ENCODE results near the gene TTC28.
A peak's percentile ranks its signal among the peaks of the same experiment; 100 is the strongest.
"Not testable (repeated sequence)": the region's sequence is repeated elsewhere in the genome, so short reads cannot be mapped to it uniquely, and the experiment has no call there.

The TTC28 gene

DNA sequence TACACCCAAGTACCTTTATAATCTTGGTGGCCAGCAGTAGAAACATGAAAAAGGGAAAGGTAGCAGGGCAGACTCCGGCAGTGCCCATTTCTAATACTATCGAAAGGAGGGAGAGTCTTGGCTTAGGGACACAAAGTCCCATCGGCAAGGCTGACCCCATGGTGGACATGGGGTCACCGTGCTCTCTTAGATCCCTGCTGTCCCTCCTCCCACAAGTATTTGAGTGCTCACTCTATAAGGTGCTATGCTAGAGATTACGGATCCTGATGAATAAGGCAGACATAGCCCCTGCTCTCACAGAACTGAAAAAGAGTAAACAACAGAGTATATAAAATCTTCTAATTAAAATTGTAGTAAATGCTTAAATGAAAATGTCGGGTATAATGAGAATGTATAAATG lies 588.2 kb downstream of the TTC28 start:
- Mint-ChIP-seq H3K27me3 (no peaks in the 10 kb centered on the region), H3K4me3 (no peak overlapping the region), H3K27ac (no peak overlapping the region), H3K4me1 (no peaks in the 10 kb centered on the region), H3K36me3 (ENCODE audit: low read depth) (no peaks in the 10 kb centered on the region), H3K9me3 (no peaks in the 10 kb centered on the region)
- DNase-seq (no peak), ATAC-seq (no peak)

DNA sequence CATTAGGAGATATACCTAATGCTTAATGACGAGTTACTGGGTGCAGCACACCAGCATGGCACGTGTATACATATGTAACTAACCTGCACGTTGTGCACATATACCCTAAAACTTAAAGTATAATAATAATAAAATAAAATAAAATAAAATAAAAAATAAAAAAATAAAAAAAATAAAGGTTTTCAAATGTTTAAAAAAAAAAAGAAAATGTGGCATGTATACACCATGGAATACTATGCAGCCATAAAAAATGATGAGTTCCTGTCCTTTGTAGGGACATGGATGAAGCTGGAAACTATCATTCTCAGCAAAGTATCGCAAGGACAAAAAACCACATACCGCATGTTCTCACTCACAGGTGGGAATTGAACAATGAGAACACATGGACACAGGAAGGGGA lies 590.1 kb downstream of the TTC28 start:
- H3K9me3 Mint-ChIP-seq; H3K27ac Mint-ChIP-seq; ATAC-seq; H3K36me3 Mint-ChIP-seq (ENCODE audit: low read depth); DNase-seq; H3K4me3 Mint-ChIP-seq; H3K27me3 Mint-ChIP-seq; H3K4me1 Mint-ChIP-seq: not testable (repeated sequence)

DNA sequence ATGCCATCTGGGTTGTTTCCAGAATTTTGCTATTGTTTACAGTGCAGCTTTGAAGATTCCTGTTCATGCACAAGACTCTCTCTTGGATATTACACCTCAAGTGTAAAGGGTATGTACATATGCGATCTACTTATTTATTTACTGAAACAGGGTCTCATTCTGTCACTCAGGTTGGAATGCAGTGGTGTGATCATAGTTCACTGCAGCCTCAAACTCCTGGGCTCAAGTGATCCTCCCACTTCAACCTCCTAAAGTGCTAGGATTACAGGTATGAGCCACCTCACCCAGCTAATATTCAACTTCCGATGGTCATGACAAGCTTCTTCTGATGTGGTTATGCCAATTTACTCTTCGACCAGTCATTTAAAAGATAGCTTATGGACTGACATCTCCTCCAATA lies 602.5 kb downstream of the TTC28 start:
- Mint-ChIP-seq H3K9me3 (no peaks in the 10 kb centered on the region), H3K27ac (no peak overlapping the region), H3K27me3 (no peaks in the 10 kb centered on the region), H3K4me1 (no peaks in the 10 kb centered on the region), H3K36me3 (ENCODE audit: low read depth) (no peaks in the 10 kb centered on the region), H3K4me3 (no peak overlapping the region)
- no peak for DNase-seq
- no peak for ATAC-seq

DNA sequence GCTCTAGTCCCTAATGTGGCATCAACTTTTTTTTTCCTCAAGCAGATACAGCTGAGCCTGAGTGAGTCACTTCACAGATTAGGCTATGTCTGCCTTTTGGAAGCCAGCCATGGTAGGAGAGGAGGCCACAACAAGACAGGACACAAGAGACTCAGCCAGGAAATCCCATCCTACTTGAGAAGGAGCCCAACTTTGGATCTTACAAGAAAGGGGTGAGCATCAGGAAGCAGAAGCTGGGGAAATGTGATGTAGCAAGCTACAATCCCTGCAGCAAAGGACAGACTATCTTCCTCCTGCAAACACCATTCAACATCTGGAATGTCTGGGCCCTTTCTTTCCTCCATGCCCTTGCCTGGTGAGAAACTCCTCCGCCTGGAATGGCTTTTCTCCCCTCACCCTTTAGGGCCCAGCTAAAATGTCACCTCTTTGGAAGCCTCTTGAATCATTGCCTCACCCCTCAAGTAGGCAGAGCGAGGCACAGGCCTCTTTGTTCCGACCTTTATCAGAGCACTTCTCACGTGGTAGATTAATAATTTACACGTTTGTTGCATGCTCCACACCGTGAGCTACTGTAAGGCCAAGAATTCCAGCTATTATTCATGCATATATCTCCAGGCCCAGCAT lies 604.2 kb downstream of the TTC28 start:
- no peaks in the 10 kb centered on the region for H3K9me3 Mint-ChIP-seq
- no peak for DNase-seq
- no peaks in the 10 kb centered on the region for H3K4me1 Mint-ChIP-seq
- no peak overlapping the region for H3K4me3 Mint-ChIP-seq
- ATAC-seq = no peak
- no peak overlapping the region for H3K27ac Mint-ChIP-seq
- H3K27me3 Mint-ChIP-seq = no peaks in the 10 kb centered on the region
- H3K36me3 Mint-ChIP-seq (ENCODE audit: low read depth) = no peaks in the 10 kb centered on the region

DNA sequence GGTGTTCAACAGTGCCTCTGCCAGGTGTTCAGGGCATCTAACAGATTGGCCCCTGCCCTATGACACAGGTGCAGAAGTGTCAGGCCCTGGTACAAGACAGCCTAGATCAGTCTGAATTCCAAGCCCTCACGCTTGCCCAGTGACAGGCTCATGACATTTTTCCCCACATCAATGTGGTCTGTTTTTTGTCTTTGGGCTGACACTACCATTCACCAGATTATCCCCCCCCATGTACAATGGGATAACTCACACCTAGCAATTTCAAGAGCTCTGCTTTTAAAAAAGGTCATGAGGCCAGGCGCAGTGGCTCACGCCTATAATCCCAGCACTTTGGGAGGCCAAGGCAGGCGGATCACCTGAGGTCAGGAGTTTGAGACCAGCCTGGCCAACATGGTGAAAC lies 605.1 kb downstream of the TTC28 start:
- H3K27ac Mint-ChIP-seq = no peak overlapping the region

DNA sequence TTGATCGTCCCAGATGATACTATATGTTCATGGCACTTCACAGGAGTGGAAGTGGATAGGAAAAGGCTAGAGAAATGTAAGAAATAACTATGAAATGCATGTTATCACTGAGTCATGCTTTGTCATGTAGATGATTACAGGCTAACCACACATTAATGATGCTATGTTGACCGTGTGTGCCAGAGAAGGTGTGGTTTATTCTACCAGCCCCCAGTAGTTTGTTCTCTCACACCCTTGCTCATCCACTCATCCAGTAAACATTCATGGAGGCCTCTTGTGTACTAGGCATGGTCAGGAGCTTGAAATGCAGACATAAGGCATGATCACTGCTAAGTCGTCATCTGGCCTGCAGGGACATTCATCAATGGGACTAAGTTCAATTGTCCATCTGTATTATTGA lies 607.6 kb downstream of the TTC28 start:
- no peak for ATAC-seq
- no peaks in the 10 kb centered on the region for H3K36me3 Mint-ChIP-seq (ENCODE audit: low read depth)

More for the DNA sequence above, 605.1 kb downstream of the TTC28 start:
- no peak overlapping the region for H3K4me3 Mint-ChIP-seq
- DNase-seq (no peak), ATAC-seq (no peak)
- no peaks in the 10 kb centered on the region for H3K36me3 Mint-ChIP-seq (ENCODE audit: low read depth)
- no peaks in the 10 kb centered on the region for H3K9me3 Mint-ChIP-seq
- no peaks in the 10 kb centered on the region for H3K4me1 Mint-ChIP-seq
- peaks cover 1% of the 10 kb centered on the region for H3K27me3 Mint-ChIP-seq

DNA sequence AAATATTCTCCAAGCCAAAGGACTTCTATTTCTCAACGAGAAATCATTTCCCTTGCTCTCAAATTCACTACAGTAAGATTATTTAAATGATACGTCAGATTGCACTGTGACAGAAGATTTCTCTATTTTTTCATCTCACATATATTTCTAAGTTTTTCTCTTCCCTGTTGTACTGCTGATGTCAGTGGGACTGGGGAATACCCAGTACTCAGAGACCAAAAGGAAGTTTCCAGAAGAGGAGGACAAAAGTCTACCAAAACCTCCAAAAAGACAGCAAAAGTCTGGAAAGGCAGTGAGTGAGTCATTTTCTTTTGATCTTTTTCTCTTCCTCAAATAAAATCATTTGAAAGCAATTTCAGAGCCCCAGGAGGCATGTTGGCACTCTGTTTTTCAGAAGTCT lies 610.8 kb downstream of the TTC28 start:
- ATAC-seq = no peak
- no peak overlapping the region for H3K4me3 Mint-ChIP-seq
- H3K27me3 Mint-ChIP-seq = peaks cover 1% of the 10 kb centered on the region
- DNase-seq = no peak
- H3K27ac Mint-ChIP-seq = no peak overlapping the region
- H3K36me3 Mint-ChIP-seq (ENCODE audit: low read depth) = no peaks in the 10 kb centered on the region
- H3K9me3 Mint-ChIP-seq = no peaks in the 10 kb centered on the region
- H3K4me1 Mint-ChIP-seq = no peaks in the 10 kb centered on the region

More for the DNA sequence above, 607.6 kb downstream of the TTC28 start:
- no peak for DNase-seq
- Mint-ChIP-seq H3K4me1 (no peaks in the 10 kb centered on the region), H3K27ac (no peak overlapping the region), H3K9me3 (no peaks in the 10 kb centered on the region), H3K27me3 (peaks cover 1% of the 10 kb centered on the region), H3K4me3 (no peak overlapping the region)

DNA sequence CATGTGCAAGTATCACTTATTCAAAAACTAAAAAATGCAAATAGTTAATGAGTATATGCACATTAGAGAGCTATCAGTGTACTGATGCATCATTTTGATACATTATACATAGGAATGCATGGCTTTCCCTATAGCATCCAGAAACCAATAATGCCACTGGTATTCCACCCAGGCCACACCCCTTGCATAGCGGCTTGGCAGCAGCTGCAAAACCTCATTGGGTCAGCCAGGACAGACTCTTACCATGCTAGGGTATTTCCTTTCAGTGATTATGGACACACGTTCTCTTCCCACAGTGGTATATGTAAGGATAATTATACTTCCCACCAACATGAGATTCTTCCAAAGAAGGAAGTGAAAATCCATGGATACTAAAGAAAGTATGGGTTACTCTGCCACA lies 614.7 kb downstream of the TTC28 start:
- Mint-ChIP-seq H3K4me1 (no peaks in the 10 kb centered on the region), H3K27ac (no peak overlapping the region), H3K9me3 (no peaks in the 10 kb centered on the region), H3K27me3 (peaks cover 3% of the 10 kb centered on the region), H3K36me3 (ENCODE audit: low read depth) (peaks cover 2% of the 10 kb centered on the region), H3K4me3 (no peak overlapping the region)
- no peak for DNase-seq
- no peak for ATAC-seq

DNA sequence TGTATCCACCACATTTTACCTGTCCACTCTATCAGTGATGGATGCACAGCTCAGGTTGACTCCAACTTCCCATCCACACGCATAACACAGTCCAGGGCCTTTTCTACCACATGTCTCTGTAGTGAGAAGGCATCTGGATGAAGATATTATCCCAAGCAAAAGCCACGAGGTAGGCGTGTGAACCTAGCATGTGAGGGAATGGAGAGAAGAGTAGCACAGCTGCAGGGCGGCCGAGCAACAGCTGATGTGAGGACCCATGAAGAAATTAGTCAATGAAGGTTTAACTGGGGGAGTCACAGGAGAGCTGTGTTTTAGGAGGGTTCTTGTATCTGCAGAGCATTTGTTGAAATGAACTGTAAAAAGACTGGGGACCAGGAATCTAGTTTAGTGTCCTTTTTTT lies 616.0 kb downstream of the TTC28 start:
- H3K36me3 Mint-ChIP-seq (ENCODE audit: low read depth) = peaks cover 2% of the 10 kb centered on the region
- H3K4me3 Mint-ChIP-seq = no peak overlapping the region
- H3K27me3 Mint-ChIP-seq = peaks cover 2% of the 10 kb centered on the region
- no peaks in the 10 kb centered on the region for H3K9me3 Mint-ChIP-seq
- H3K27ac Mint-ChIP-seq = no peak overlapping the region
- H3K4me1 Mint-ChIP-seq = no peaks in the 10 kb centered on the region
- DNase-seq = no peak
- ATAC-seq = no peak

DNA sequence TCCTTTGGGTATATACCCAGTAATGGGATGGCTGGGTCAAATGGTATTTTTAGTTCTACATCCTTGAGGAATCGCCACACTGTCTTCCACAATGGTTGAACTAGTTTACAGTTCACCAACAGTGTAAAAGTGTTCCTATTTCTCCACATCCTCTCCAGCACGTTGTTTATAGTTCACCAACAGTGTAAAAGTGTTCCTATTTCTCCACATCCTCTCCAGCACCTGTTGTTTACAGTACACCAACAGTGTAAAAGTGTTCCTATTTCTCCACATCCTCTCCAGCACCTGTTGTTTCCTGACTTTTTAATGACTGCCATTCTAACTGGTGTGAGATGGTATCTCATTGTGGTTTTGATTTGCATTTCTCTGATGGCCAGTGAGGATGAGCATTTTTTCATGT lies 619.0 kb downstream of the TTC28 start:
- H3K36me3 Mint-ChIP-seq (ENCODE audit: low read depth); ATAC-seq; DNase-seq; H3K4me3 Mint-ChIP-seq; H3K9me3 Mint-ChIP-seq; H3K27me3 Mint-ChIP-seq; H3K27ac Mint-ChIP-seq; H3K4me1 Mint-ChIP-seq: not testable (repeated sequence)

DNA sequence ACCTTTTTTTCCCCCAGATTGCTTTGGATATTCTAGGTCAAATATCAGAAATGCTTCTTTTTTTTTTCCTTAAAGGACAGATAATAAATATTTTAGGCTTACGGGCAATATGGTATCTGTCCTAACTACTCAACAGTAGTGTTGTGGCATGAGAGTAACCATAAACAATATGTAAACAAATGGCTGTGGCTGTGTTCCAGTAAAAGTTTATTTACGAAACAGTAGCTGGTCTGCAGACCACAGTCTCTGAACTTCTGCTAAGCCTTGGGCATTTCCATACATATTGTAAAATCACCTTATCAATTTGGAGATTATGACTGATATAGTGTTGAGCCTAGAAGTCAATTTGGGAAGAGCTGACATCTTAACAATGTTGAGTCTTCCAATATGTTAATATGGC lies 621.6 kb downstream of the TTC28 start:
- no peaks in the 10 kb centered on the region for H3K36me3 Mint-ChIP-seq (ENCODE audit: low read depth)
- no peak for ATAC-seq
- H3K4me3 Mint-ChIP-seq = no peak overlapping the region
- no peaks in the 10 kb centered on the region for H3K4me1 Mint-ChIP-seq
- no peak overlapping the region for H3K27ac Mint-ChIP-seq
- peaks cover 2% of the 10 kb centered on the region for H3K27me3 Mint-ChIP-seq
- no peak for DNase-seq
- no peaks in the 10 kb centered on the region for H3K9me3 Mint-ChIP-seq

DNA sequence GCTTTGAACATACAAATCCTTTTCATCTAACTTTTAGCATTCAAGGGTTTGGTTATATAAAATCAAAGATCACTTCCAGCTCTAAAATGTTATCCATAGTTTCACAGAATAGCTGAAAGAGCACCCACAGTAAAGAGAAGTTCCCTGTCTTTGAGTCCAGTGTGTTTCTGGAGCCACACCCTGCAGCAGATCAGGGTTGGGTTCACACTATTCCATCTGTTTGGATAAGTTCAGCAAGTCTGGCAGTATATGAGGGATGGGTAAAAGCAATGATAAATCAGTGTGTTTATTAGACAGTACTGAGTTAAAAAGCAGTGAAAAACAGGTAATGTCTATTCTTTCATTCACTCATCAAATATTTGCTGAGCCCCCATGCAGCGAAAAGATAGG lies 624.8 kb downstream of the TTC28 start:
- H3K27me3 Mint-ChIP-seq = no peaks in the 10 kb centered on the region

DNA sequence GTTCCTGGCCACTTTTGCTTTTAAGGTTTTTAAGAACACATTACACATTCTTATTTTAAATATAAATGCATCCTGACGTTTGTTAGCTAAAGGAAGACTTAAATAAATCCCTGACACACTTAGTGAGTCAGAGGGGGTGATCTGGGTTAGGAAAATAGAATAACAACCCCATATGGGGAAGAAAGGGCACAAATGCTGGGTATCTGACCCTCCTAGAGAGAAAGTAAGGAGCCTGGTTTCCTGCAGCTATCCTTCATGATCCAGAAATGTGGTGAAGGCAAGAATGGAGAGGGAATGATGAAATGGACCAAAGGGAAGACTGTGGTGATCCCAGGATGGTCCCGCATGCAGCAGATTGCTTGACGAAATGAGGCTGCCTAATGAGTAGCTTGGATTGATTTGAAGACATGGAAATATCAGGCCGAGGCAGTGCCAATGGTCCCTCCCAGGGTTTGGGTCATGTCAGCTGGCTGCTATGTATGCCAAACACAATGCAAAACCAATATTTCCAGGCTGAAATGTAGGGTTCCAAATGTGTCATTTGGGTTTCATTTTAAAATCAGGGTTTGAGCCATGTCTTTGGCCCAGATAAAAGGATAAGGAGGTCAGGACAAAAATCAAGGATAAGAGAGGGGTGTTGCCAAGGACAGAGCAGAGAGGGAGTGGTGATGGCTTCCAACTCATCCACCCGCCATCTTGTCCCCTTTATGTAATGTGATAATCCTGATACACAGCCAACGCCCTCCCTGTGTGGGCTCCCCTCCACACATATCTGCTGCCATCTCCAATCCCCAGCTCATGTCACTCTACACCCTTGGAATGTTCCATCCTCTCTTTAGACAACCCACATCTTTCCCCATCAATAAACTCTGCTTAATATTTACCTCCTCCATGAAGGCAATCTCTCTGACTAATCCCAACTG lies 625.5 kb downstream of the TTC28 start:
- DNase-seq (no peak), ATAC-seq (no peak)
- no peaks in the 10 kb centered on the region for H3K9me3 Mint-ChIP-seq
- no peak overlapping the region for H3K27ac Mint-ChIP-seq
- H3K4me1 Mint-ChIP-seq = no peaks in the 10 kb centered on the region
- H3K27me3 Mint-ChIP-seq = no peaks in the 10 kb centered on the region
- no peaks in the 10 kb centered on the region for H3K36me3 Mint-ChIP-seq (ENCODE audit: low read depth)
- no peak overlapping the region for H3K4me3 Mint-ChIP-seq

More for the DNA sequence above, 624.8 kb downstream of the TTC28 start:
- no peaks in the 10 kb centered on the region for H3K9me3 Mint-ChIP-seq
- no peak for ATAC-seq
- no peaks in the 10 kb centered on the region for H3K4me1 Mint-ChIP-seq
- no peaks in the 10 kb centered on the region for H3K36me3 Mint-ChIP-seq (ENCODE audit: low read depth)
- no peak overlapping the region for H3K4me3 Mint-ChIP-seq
- no peak for DNase-seq
- H3K27ac Mint-ChIP-seq = no peak overlapping the region

DNA sequence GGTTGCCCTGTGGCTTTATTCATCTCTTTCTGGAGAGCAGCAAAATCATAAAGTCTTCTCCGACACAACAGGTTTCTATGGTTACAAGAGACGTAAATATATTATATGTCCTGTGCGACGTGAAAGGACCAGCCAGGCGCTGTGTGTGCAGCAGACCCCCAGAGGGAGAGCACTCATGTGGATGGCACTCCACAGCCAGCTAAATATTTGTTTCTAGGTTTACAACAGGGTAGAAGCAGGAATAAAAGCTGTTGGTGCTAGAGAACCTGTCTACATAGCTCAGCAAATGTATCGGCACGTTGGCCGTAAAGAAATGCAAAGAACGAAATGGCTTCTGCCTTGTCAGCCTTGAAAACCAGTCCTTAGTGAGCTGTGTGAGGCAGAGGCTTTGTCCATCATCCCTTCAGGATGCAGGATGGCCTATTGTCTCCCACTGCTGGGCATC lies 626.8 kb downstream of the TTC28 start:
- Mint-ChIP-seq H3K4me1 (no peaks in the 10 kb centered on the region), H3K36me3 (ENCODE audit: low read depth) (no peaks in the 10 kb centered on the region), H3K4me3 (no peak overlapping the region), H3K9me3 (no peaks in the 10 kb centered on the region), H3K27ac (no peak overlapping the region), H3K27me3 (no peaks in the 10 kb centered on the region)
- ATAC-seq (no peak), DNase-seq (no peak)

DNA sequence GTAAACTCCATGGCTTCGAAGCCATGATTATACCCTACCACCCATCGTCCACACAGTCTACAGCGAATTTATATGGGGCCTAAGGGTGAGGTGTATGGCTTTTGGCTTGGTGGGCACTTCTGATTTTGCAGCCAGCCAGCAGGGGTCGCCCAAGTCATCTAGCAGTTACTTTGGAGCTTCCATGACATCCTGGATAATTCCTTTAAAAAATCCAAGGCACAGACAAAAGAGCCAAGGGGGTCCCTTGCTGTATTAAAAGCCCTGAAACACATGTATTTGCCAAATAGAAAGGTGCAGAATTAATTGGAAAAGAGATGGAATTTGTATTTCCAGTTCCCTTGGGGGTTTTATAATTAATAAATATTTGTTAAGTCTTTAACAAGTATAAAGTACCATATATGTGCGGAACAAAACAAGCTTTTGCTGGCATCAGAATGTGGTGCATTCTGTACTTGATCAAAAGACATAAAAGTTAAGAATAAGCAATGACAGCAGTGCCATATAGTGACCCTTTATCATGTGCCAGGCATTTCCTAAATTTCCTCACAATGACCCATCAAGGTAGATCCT lies 627.8 kb downstream of the TTC28 start:
- H3K4me1 Mint-ChIP-seq = no peaks in the 10 kb centered on the region
- H3K27me3 Mint-ChIP-seq = no peaks in the 10 kb centered on the region
- no peaks in the 10 kb centered on the region for H3K36me3 Mint-ChIP-seq (ENCODE audit: low read depth)
- no peak overlapping the region for H3K4me3 Mint-ChIP-seq
- peak; percentile 55 for DNase-seq
- no peaks in the 10 kb centered on the region for H3K9me3 Mint-ChIP-seq
- no peak for ATAC-seq
- H3K27ac Mint-ChIP-seq = no peak overlapping the region
